ENCODE results near the gene PRKCB. TPM values are rescaled to one million over a fixed set of nuclear protein-coding genes. Genes with fewer than 3 reads are reported as not detected.

The PRKCB gene
- total RNA-seq, 2 donors from 2014 or later = 17.5 to 26.9 TPM

GRCh38 chr16:24044467-24044866, 208.7 kb downstream of the PRKCB start:
- intact Hi-C loops (cut with DNase I) = loop anchor here (5.0 to 10.0 kb wide), 2 partner anchors 210 to 463 kb away; partner anchors contain the start of gene CACNG3 (in 1 of the 2)
- no peak for DNase-seq (ENCODE audit: low spot score)

- intact Hi-C loops (cut with DNase I) = loop anchor here in 1 of 2 donors (10.0 kb wide), 1 partner anchor 209 kb away; the partner anchor contains the start of gene CACNG3
- no peak for DNase-seq (ENCODE audit: low spot score)
These were observed 209.9 kb downstream of the PRKCB start for GRCh38 chr16:24045641-24046040.

GRCh38 chr16:24046442-24046841, 210.7 kb downstream of the PRKCB start:
- intact Hi-C loops (cut with DNase I) = loop anchor here in 1 of 2 donors (10.0 kb wide), 1 partner anchor 208 kb away; the partner anchor contains the start of gene CACNG3
- DNase-seq (ENCODE audit: low spot score) = no peak

GRCh38 chr16:24049113-24049512, 213.3 kb downstream of the PRKCB start:
- intact Hi-C loops (cut with DNase I) = loop anchor here in 1 of 2 donors (10.0 kb wide), 1 partner anchor 206 kb away; the partner anchor contains the start of gene CACNG3
- DNase-seq (ENCODE audit: low spot score) = no peak

- no peak for DNase-seq (ENCODE audit: low spot score)
- intact Hi-C loops (cut with DNase I) = no loop called here
These were observed 215.3 kb downstream of the PRKCB start for GRCh38 chr16:24051125-24051524.

GRCh38 chr16:24052329-24053098, 216.7 kb downstream of the PRKCB start:
- intact Hi-C loops (cut with DNase I) = no loop called here
- DNase-seq (ENCODE audit: low spot score) = no peak

- intact Hi-C loops (cut with DNase I) = no loop called here
These were observed 217.5 kb downstream of the PRKCB start for GRCh38 chr16:24053099-24053946.

GRCh38 chr16:24054741-24055491, 219.1 kb downstream of the PRKCB start:
- DNase-seq (ENCODE audit: low spot score) = no peak
- intact Hi-C loops (cut with DNase I) = loop anchor here in 1 of 2 donors (5.0 kb wide), 1 partner anchor 447 kb away; no protein-coding TSS in a partner anchor

More at GRCh38 chr16:24053099-24053946, 217.5 kb downstream of the PRKCB start:
- DNase-seq (ENCODE audit: low spot score) = no peak

- intact Hi-C loops (cut with DNase I) = no loop called here
- no peak for DNase-seq (ENCODE audit: low spot score)
These were observed 226.6 kb downstream of the PRKCB start for GRCh38 chr16:24062270-24062817.

GRCh38 chr16:24069036-24069590, 233.3 kb downstream of the PRKCB start:
- intact Hi-C loops (cut with DNase I) = no loop called here
- no peak for DNase-seq (ENCODE audit: low spot score)

- no peak for DNase-seq (ENCODE audit: low spot score)
- intact Hi-C loops (cut with DNase I) = no loop called here
These were observed 235.1 kb downstream of the PRKCB start for GRCh38 chr16:24070851-24071250.

GRCh38 chr16:24071666-24072360, 236.0 kb downstream of the PRKCB start:
- intact Hi-C loops (cut with DNase I) = no loop called here
- DNase-seq (ENCODE audit: low spot score) = no peak

GRCh38 chr16:24073321-24073720, 237.5 kb downstream of the PRKCB start:
- intact Hi-C loops (cut with DNase I) = no loop called here

GRCh38 chr16:24074574-24074973, 238.8 kb downstream of the PRKCB start:
- no peak for DNase-seq (ENCODE audit: low spot score)
- intact Hi-C loops (cut with DNase I) = no loop called here

More at GRCh38 chr16:24073321-24073720, 237.5 kb downstream of the PRKCB start:
- no peak for DNase-seq (ENCODE audit: low spot score)

GRCh38 chr16:24075302-24075701, 239.5 kb downstream of the PRKCB start:
- no peak for DNase-seq (ENCODE audit: low spot score)
- intact Hi-C loops (cut with DNase I) = no loop called here

- intact Hi-C loops (cut with DNase I) = no loop called here
These were observed 240.3 kb downstream of the PRKCB start for GRCh38 chr16:24075931-24076716.

GRCh38 chr16:24077292-24077691, 241.5 kb downstream of the PRKCB start:
- intact Hi-C loops (cut with DNase I) = no loop called here
- no peak for DNase-seq (ENCODE audit: low spot score)

More at GRCh38 chr16:24075931-24076716, 240.3 kb downstream of the PRKCB start:
- no peak for DNase-seq (ENCODE audit: low spot score)
